ENCODE data around the gene SLC25A29. TPM values are rescaled to one million over a fixed set of nuclear protein-coding genes. Genes with fewer than 3 reads are reported as not detected.
"Not testable (repeated sequence)": the region's sequence is repeated elsewhere in the genome, so short reads cannot be mapped to it uniquely, and the experiment has no call there.

The SLC25A29 gene
- total and polyA plus RNA-seq, 2 donors from 2014 or later, result 88.5 to 152 TPM

GRCh38 chr14:100298551-100299237 lies 7.5 kb downstream of the SLC25A29 start:
- DNase-seq (peak in 2 of 5 donors; percentile 30 to 59), FAIRE-seq (no peak)
- H3K36me3 ChIP-seq (ENCODE audit: control insufficient read depth in 2 of 3, insufficient read depth in 3 of 3, low read length in 3 of 3), result no peaks in the 10 kb centered on the region
- H3K9ac ChIP-seq (ENCODE audit: low read length in 3 of 3), result no peak overlapping the region
- H3K27ac ChIP-seq (ENCODE audit: low read depth in 2 of 2, low read length in 2 of 2), result no peak overlapping the region
- peaks cover 0 to 25% (median 14%) of the 10 kb centered on the region in 3 donors for H3K4me1 ChIP-seq (ENCODE audit: control insufficient read depth in 2 of 3, insufficient read depth in 2 of 3, low read depth in 1 of 3, low read length in 3 of 3)
- intact Hi-C loops (cut with DNase I), result no loop called here
- no peak for TF ChIP-seq CTCF (IDR thresholded peaks at IDR 0.05; ENCODE audit: borderline replicate concordance, extremely low read depth, insufficient read depth)
- no peaks in the 10 kb centered on the region for H3K27me3 ChIP-seq (ENCODE audit: control insufficient read depth, insufficient read depth, low read length)
- no peak overlapping the region for H3K4me3 ChIP-seq (ENCODE audit: low read length in 3 of 3)
- no peaks in the 10 kb centered on the region for H3K9me3 ChIP-seq (ENCODE audit: control insufficient read depth in 2 of 3, insufficient read depth in 1 of 3, low read length in 3 of 3)

GRCh38 chr14:100297320-100298300 lies 8.6 kb downstream of the SLC25A29 start:
- Histone ChIP-seq H3K9ac (ENCODE audit: low read length in 3 of 3) (peak overlapping the region in 1 of 3 donors; percentile 35), H3K27me3 (ENCODE audit: control insufficient read depth, insufficient read depth, low read length) (no peaks in the 10 kb centered on the region), H3K27ac (ENCODE audit: low read depth in 2 of 2, low read length in 2 of 2) (peak overlapping the region; percentile 61 to 67), H3K36me3 (ENCODE audit: control insufficient read depth in 2 of 3, insufficient read depth in 3 of 3, low read length in 3 of 3) (peaks cover 0 to 2% (median 0%) of the 10 kb centered on the region in 3 donors), H3K9me3 (ENCODE audit: control insufficient read depth in 2 of 3, insufficient read depth in 1 of 3, low read length in 3 of 3) (no peaks in the 10 kb centered on the region), H3K4me1 (ENCODE audit: control insufficient read depth in 2 of 3, insufficient read depth in 2 of 3, low read depth in 1 of 3, low read length in 3 of 3) (peaks cover 0 to 28% (median 14%) of the 10 kb centered on the region in 3 donors), H3K4me3 (ENCODE audit: low read length in 3 of 3) (no peak overlapping the region)
- no peak for TF ChIP-seq CTCF (IDR thresholded peaks at IDR 0.05; ENCODE audit: borderline replicate concordance, extremely low read depth, insufficient read depth)
- DNase-seq (peak in 2 of 5 donors; percentile 32 to 85), FAIRE-seq (no peak)
- intact Hi-C loops (cut with DNase I), result no loop called here

GRCh38 chr14:100296729-100297128 lies 9.5 kb downstream of the SLC25A29 start:
- H3K9me3 ChIP-seq (ENCODE audit: control insufficient read depth in 2 of 3, insufficient read depth in 1 of 3, low read length in 3 of 3); H3K4me3 ChIP-seq (ENCODE audit: low read length in 3 of 3); H3K27me3 ChIP-seq (ENCODE audit: control insufficient read depth, insufficient read depth, low read length); FAIRE-seq; intact Hi-C loops (cut with DNase I); H3K36me3 ChIP-seq (ENCODE audit: control insufficient read depth in 2 of 3, insufficient read depth in 3 of 3, low read length in 3 of 3): not testable (repeated sequence)
- peaks cover 0 to 28% (median 14%) of the 10 kb centered on the region in 3 donors for H3K4me1 ChIP-seq (ENCODE audit: control insufficient read depth in 2 of 3, insufficient read depth in 2 of 3, low read depth in 1 of 3, low read length in 3 of 3)
- peak overlapping the region; percentile 61 to 67 for H3K27ac ChIP-seq (ENCODE audit: low read depth in 2 of 2, low read length in 2 of 2)
- DNase-seq, result peak in 1 of 5 donors; percentile 61
- H3K9ac ChIP-seq (ENCODE audit: low read length in 3 of 3), result peak overlapping the region in 1 of 3 donors; percentile 35

Data from kidney (tissue), 14 donors.